ENCODE measurements around the gene BCL11B. TPM values are rescaled to one million over a fixed set of nuclear protein-coding genes. Genes with fewer than 3 reads are reported as not detected.

BCL11B gene
- total and polyA plus RNA-seq, 10 of the 15 experiments (the other 5 are each of a cell fraction or from before 2014, with no cell fraction given), result 0.38 to 5.5 (median 1.3) TPM

GRCh38 chr14:99274346-99275221 is 2.6 kb upstream of the BCL11B start (continued):
- TF ChIP-seq ZNF592 (IDR thresholded peaks at IDR 0.05) (no peak), SP1 (IDR thresholded peaks at IDR 0.05; ENCODE audit: low read depth, low read length) (no peak), ZNF687 (IDR thresholded peaks at IDR 0.05) (0 out of 2 replicates have a peak, but pooled peaks have one; percentile 40), SPI1 (IDR thresholded peaks at IDR 0.05; ENCODE audit: borderline replicate concordance, insufficient read depth, low read depth, low read length) (peak; percentile 64; the same call in 1 of the 2 replicates), NR2F1 (conservative IDR thresholded peaks at IDR 0.05) (no peak), GATAD2B (conservative IDR thresholded peaks at IDR 0.05; ENCODE audit: low read depth) (peak; percentile 73; the same call in 1 of the 2 replicates), NBN (IDR thresholded peaks at IDR 0.05) (0 out of 2 replicates have a peak, but pooled peaks have one; percentile 23), ZSCAN29 (IDR thresholded peaks at IDR 0.05) (no peak), TAF1 (IDR thresholded peaks at IDR 0.05; ENCODE audit: borderline replicate concordance, low read depth, low read length) (no peak), HDAC2 (IDR thresholded peaks at IDR 0.05) (no peak), ZBTB33 (IDR thresholded peaks at IDR 0.05) (0 out of 2 replicates have a peak, but pooled peaks have one; percentile 38), BHLHE40 (IDR thresholded peaks at IDR 0.05; ENCODE audit: borderline replicate concordance in 1 of 2, low read depth in 2 of 2, low read length in 1 of 2) (peak in 1 of 2 experiments; percentile 68; a peak in 2 of 4 replicates)
